SK-N-SH treated with all-trans-retinoic acid at 6 μM for 48 hours (cell line): ENCODE measurements around the gene GSC2.

Source experiments
- ATAC-seq: fragments of 200-7000 bp; cut with Tn5 transposase; 3 replicates; pipeline ENCODE4 v1.9.1; 2020; ENCODE audit warnings: mild to moderate bottlenecking, moderate library complexity
- ARNTL ChIP-seq: fragments of 450-650 bp; formaldehyde crosslinking; IDR thresholded peaks from 2 replicates; pipeline ENCODE4 v1.5.0; 2020; ENCODE audit warnings: low read depth, mild to moderate bottlenecking, moderate library complexity, borderline replicate concordance
- BACH2 ChIP-seq: fragments of 250-450 bp; sonication (Bioruptor Pico); IDR thresholded peaks from 2 replicates; pipeline ENCODE4 v1.9.0; 2021; ENCODE audit warnings: mild to moderate bottlenecking, borderline replicate concordance
- CSDC2 ChIP-seq: fragments of 250-450 bp; sonication (Bioruptor Pico); IDR thresholded peaks from 2 replicates; pipeline ENCODE4 v1.5.0; 2020; ENCODE audit warnings: mild to moderate bottlenecking, moderate library complexity
- ESRRG ChIP-seq: fragments of 250-450 bp; sonication (Bioruptor Pico); IDR thresholded peaks from 2 replicates; pipeline ENCODE4 v1.6.1; 2021; ENCODE audit warnings: mild to moderate bottlenecking
- GLIS3 ChIP-seq: fragments of 250-450 bp; sonication (Bioruptor Pico); IDR thresholded peaks from 2 replicates; pipeline ENCODE4 v1.5.0; 2020; ENCODE audit warnings: mild to moderate bottlenecking, moderate library complexity
- ISL1 ChIP-seq: fragments of 250-450 bp; sonication (Bioruptor Pico); IDR thresholded peaks from 2 replicates; pipeline ENCODE4 v2.1.2; 2022; ENCODE audit warnings: mild to moderate bottlenecking, moderate library complexity
- OSR1 ChIP-seq: fragments of 250-450 bp; sonication (Bioruptor Pico); IDR thresholded peaks from 2 replicates; pipeline ENCODE4 v1.8.0; 2022; ENCODE audit warnings: moderate library complexity, mild to moderate bottlenecking, inconsistent platforms
- POU6F1 ChIP-seq: fragments of 250-450 bp; sonication (Bioruptor Pico); IDR thresholded peaks from 2 replicates; pipeline ENCODE4 v1.8.0; 2021; ENCODE audit warnings: low read depth, mild to moderate bottlenecking, moderate library complexity, borderline replicate concordance
- PPARA ChIP-seq: fragments of 250-450 bp; sonication (Bioruptor Pico); IDR thresholded peaks from 2 replicates; pipeline ENCODE4 v1.5.0; 2020; ENCODE audit warnings: mild to moderate bottlenecking, borderline replicate concordance
- RARB ChIP-seq: fragments of 250-450 bp; sonication (Bioruptor Pico); IDR thresholded peaks from 2 replicates; pipeline ENCODE4 v1.8.0; 2021; ENCODE audit warnings: mild to moderate bottlenecking, moderate library complexity
- SNAI2 ChIP-seq: fragments of 250-450 bp; sonication (Bioruptor Pico); IDR thresholded peaks from 2 replicates; pipeline ENCODE4 v1.5.0; 2020; ENCODE audit warnings: mild to moderate bottlenecking, moderate library complexity
- TCF4 ChIP-seq: fragments of 250-450 bp; sonication (Bioruptor Pico); IDR thresholded peaks from 2 replicates; pipeline ENCODE4 v1.8.0; 2021; ENCODE audit warnings: mild to moderate bottlenecking, moderate library complexity, borderline replicate concordance
- TOX ChIP-seq: fragments of 250-450 bp; sonication (Bioruptor Pico); IDR thresholded peaks from 2 replicates; pipeline ENCODE4 v1.8.0; 2021; ENCODE audit warnings: mild to moderate bottlenecking, moderate library complexity, borderline replicate concordance
- ZC3H10 ChIP-seq: fragments of 250-450 bp; sonication (Bioruptor Pico); IDR thresholded peaks from 2 replicates; pipeline ENCODE4 v1.5.1; 2021; ENCODE audit warnings: mild to moderate bottlenecking, moderate library complexity
- ZFP3 ChIP-seq: fragments of 250-450 bp; sonication (Bioruptor Pico); IDR thresholded peaks from 2 replicates; pipeline ENCODE4 v1.5.0; 2020; ENCODE audit warnings: mild to moderate bottlenecking, moderate library complexity
- ZFP30 ChIP-seq: fragments of 450-650 bp; formaldehyde crosslinking; IDR thresholded peaks from 2 replicates; pipeline ENCODE4 v1.5.0; 2022; ENCODE audit warnings: mild to moderate bottlenecking, moderate library complexity
- ZNF565 ChIP-seq: fragments of 450-650 bp; formaldehyde crosslinking; conservative IDR thresholded peaks from 2 replicates; pipeline ENCODE4 v1.5.0; 2020; ENCODE audit warnings: low read depth, mild to moderate bottlenecking, moderate library complexity
- ZNF70 ChIP-seq: fragments of 450-650 bp; formaldehyde crosslinking; IDR thresholded peaks from 2 replicates; pipeline ENCODE4 v1.5.0; 2020; ENCODE audit warnings: mild to moderate bottlenecking, moderate library complexity
- ZNF8 ChIP-seq: fragments of 450-650 bp; formaldehyde crosslinking; IDR thresholded peaks from 2 replicates; pipeline ENCODE4 v1.5.0; 2020; ENCODE audit warnings: mild to moderate bottlenecking, moderate library complexity
- TF ChIP-seq, protein P1 (sequence below): fragments of 250-450 bp; sonication (Bioruptor Pico); IDR thresholded peaks from 2 replicates; pipeline ENCODE4 v1.5.1; 2020; ENCODE audit warnings: low read depth, mild to moderate bottlenecking, moderate library complexity
- TF ChIP-seq, protein P2 (sequence below): fragments of 250-450 bp; sonication (Bioruptor Pico); IDR thresholded peaks from 2 replicates; pipeline ENCODE4 v1.5.0; 2020; ENCODE audit warnings: mild to moderate bottlenecking, moderate library complexity
- TF ChIP-seq, protein P3 (sequence below): fragments of 250-450 bp; sonication (Bioruptor Pico); IDR thresholded peaks from 2 replicates; pipeline ENCODE4 v1.5.1; 2021; ENCODE audit warnings: mild to moderate bottlenecking, moderate library complexity

The GSC2 gene

GRCh38 chr22:19114984-19115552 lies 35.0 kb downstream of the GSC2 start:
- ATAC-seq: no peak
- TF ChIP-seq PPARA (CRISPR knock-in tag) (no peak), ZC3H10 (no peak), GLIS3 (CRISPR knock-in tag) (no peak)

- ATAC-seq: no peak
Observed at GRCh38 chr22:19113429-19113828, 36.7 kb downstream of the GSC2 start.

DNA sequence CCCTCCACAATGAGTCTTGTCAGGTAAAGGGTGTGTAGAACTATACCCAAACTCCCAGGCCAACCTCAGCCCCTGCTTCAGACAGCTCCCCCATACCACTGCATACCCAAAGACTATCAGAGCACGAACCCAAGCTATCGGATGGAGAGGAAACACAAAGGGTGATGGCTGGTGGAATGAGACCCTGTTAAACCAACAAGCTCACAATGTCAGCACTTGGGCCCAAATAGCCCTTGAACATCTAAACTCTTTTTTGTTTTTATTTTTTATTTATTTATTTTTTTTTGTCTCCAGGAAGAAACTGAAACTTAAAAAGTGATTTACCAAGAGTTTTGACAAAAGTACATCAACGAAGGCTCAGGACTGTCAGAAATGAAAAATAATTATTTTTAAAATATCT lies 38.5 kb downstream of the GSC2 start:
- TF ChIP-seq SNAI2 (CRISPR knock-in tag) (no peak), POU6F1 (CRISPR knock-in tag) (no peak), ZC3H10 (no peak)
- TF ChIP-seq, protein P1, sequence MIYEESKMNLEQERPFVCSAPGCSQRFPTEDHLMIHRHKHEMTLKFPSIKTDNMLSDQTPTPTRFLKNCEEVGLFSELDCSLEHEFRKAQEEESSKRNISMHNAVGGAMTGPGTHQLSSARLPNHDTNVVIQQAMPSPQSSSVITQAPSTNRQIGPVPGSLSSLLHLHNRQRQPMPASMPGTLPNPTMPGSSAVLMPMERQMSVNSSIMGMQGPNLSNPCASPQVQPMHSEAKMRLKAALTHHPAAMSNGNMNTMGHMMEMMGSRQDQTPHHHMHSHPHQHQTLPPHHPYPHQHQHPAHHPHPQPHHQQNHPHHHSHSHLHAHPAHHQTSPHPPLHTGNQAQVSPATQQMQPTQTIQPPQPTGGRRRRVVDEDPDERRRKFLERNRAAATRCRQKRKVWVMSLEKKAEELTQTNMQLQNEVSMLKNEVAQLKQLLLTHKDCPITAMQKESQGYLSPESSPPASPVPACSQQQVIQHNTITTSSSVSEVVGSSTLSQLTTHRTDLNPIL (CRISPR knock-in tag): no peak
- ATAC-seq: no peak

More at GRCh38 chr22:19113429-19113828, 36.7 kb downstream of the GSC2 start:
- TF ChIP-seq ZNF70: no peak

- ATAC-seq: no peak
- no peak for TF ChIP-seq ZFP30 (CRISPR knock-in tag)
- TF ChIP-seq RARB (CRISPR knock-in tag): no peak
- no peak for TF ChIP-seq ARNTL (CRISPR knock-in tag)
- no peak for TF ChIP-seq BACH2 (CRISPR knock-in tag)
- no peak for TF ChIP-seq ZNF70
- no peak for TF ChIP-seq ZNF8
- TF ChIP-seq ZNF565 (CRISPR knock-in tag): no peak
- TF ChIP-seq ISL1: no peak
- TF ChIP-seq POU6F1 (CRISPR knock-in tag): no peak
- no peak for TF ChIP-seq SNAI2 (CRISPR knock-in tag)
- TF ChIP-seq, protein P2, sequence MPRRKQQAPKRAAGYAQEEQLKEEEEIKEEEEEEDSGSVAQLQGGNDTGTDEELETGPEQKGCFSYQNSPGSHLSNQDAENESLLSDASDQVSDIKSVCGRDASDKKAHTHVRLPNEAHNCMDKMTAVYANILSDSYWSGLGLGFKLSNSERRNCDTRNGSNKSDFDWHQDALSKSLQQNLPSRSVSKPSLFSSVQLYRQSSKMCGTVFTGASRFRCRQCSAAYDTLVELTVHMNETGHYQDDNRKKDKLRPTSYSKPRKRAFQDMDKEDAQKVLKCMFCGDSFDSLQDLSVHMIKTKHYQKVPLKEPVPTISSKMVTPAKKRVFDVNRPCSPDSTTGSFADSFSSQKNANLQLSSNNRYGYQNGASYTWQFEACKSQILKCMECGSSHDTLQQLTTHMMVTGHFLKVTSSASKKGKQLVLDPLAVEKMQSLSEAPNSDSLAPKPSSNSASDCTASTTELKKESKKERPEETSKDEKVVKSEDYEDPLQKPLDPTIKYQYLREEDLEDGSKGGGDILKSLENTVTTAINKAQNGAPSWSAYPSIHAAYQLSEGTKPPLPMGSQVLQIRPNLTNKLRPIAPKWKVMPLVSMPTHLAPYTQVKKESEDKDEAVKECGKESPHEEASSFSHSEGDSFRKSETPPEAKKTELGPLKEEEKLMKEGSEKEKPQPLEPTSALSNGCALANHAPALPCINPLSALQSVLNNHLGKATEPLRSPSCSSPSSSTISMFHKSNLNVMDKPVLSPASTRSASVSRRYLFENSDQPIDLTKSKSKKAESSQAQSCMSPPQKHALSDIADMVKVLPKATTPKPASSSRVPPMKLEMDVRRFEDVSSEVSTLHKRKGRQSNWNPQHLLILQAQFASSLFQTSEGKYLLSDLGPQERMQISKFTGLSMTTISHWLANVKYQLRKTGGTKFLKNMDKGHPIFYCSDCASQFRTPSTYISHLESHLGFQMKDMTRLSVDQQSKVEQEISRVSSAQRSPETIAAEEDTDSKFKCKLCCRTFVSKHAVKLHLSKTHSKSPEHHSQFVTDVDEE: no peak
- TF ChIP-seq, protein P1 (CRISPR knock-in tag): no peak
- TF ChIP-seq PPARA (CRISPR knock-in tag): no peak
- no peak for TF ChIP-seq TOX (CRISPR knock-in tag)
- TF ChIP-seq GLIS3 (CRISPR knock-in tag): no peak
- TF ChIP-seq CSDC2 (CRISPR knock-in tag): no peak
- TF ChIP-seq ESRRG: no peak
Observed at GRCh38 chr22:19111140-19111539, 39.0 kb downstream of the GSC2 start.

GRCh38 chr22:19110646-19111045 lies 39.4 kb downstream of the GSC2 start:
- no peak for ATAC-seq
- TF ChIP-seq, protein P2: no peak
- TF ChIP-seq TCF4: no peak
- no peak for TF ChIP-seq ZNF70
- TF ChIP-seq ZFP3 (CRISPR knock-in tag): no peak
- no peak for TF ChIP-seq ZFP30 (CRISPR knock-in tag)
- no peak for TF ChIP-seq ZNF8
- no peak for TF ChIP-seq OSR1 (CRISPR knock-in tag)
- TF ChIP-seq, protein P3, sequence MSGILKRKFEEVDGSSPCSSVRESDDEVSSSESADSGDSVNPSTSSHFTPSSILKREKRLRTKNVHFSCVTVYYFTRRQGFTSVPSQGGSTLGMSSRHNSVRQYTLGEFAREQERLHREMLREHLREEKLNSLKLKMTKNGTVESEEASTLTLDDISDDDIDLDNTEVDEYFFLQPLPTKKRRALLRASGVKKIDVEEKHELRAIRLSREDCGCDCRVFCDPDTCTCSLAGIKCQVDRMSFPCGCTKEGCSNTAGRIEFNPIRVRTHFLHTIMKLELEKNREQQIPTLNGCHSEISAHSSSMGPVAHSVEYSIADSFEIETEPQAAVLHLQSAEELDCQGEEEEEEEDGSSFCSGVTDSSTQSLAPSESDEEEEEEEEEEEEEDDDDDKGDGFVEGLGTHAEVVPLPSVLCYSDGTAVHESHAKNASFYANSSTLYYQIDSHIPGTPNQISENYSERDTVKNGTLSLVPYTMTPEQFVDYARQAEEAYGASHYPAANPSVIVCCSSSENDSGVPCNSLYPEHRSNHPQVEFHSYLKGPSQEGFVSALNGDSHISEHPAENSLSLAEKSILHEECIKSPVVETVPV (CRISPR knock-in tag): no peak
- no peak for TF ChIP-seq GLIS3 (CRISPR knock-in tag)
